HG03025 (cell line): ENCODE results near the gene NAA80.
"Not testable (repeated sequence)": the region's sequence is repeated elsewhere in the genome, so short reads cannot be mapped to it uniquely, and the experiment has no call there.

Experiments
- ATAC-seq: cut with Tn5 transposase; IDR thresholded peaks from one replicate; pipeline ENCODE4 v1.9.1; 2021; ENCODE audit warnings: mild to moderate bottlenecking, moderate library complexity; ENCODE audit not compliant: unreplicated experiment, low FRiP score

The NAA80 gene

GRCh38 chr3:50317300-50317699 lies 18.1 kb upstream of the NAA80 start:
- no peak for ATAC-seq

GRCh38 chr3:50316657-50317242 lies 17.5 kb upstream of the NAA80 start:
- no peak for ATAC-seq

DNA sequence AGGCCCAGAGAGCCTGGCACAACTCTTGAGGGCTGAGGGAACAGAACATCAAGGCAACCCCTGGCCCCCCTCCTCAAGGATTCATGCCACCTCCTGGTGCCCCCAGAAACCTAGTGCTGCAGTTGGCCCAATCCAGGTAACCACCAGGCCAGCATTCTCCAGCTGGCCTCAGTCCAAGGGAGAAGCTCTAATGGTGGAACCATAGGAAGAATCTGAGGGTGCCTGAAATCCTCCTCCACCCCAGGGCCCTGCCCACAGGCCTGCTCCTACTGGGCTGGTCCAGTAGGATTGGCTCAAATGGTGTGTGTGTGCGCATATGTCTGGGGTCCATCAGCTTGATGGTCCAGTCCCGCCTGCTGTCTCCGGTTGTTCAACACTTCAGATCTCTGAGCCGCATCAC lies 15.6 kb upstream of the NAA80 start:
- ATAC-seq, result no peak

DNA sequence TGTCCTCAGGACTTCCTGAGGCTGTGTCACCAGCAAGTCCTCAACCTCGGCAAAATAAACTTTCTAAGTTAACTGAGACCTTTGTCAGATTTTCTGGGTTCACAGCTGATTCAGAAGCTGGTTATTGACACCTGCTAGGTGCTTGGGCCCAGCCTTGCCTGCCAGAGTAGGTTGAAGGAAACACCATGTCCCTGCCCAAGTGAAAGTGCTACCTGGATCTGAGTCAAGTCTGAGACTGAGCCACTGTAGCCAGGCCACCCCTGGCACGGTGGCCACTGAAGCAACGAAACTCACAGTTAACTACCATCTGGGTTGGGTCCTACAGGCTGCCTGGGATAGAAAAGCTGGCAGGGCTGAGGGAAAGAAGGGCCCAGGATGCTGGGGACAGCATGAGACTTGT lies 15.1 kb upstream of the NAA80 start:
- ATAC-seq, result no peak

GRCh38 chr3:50312041-50312440 lies 12.8 kb upstream of the NAA80 start:
- ATAC-seq, result not testable (repeated sequence)

- ATAC-seq, result no peak
Observed at GRCh38 chr3:50304601-50305000, 5.4 kb upstream of the NAA80 start.

GRCh38 chr3:50303013-50303815 lies 4.0 kb upstream of the NAA80 start, which contains the start of gene HYAL1:
Gene HYAL1 (minus strand): TSS chr3:50303574. CDS start chr3:50302956, 618 bp downstream.
- ATAC-seq, result no peak

DNA sequence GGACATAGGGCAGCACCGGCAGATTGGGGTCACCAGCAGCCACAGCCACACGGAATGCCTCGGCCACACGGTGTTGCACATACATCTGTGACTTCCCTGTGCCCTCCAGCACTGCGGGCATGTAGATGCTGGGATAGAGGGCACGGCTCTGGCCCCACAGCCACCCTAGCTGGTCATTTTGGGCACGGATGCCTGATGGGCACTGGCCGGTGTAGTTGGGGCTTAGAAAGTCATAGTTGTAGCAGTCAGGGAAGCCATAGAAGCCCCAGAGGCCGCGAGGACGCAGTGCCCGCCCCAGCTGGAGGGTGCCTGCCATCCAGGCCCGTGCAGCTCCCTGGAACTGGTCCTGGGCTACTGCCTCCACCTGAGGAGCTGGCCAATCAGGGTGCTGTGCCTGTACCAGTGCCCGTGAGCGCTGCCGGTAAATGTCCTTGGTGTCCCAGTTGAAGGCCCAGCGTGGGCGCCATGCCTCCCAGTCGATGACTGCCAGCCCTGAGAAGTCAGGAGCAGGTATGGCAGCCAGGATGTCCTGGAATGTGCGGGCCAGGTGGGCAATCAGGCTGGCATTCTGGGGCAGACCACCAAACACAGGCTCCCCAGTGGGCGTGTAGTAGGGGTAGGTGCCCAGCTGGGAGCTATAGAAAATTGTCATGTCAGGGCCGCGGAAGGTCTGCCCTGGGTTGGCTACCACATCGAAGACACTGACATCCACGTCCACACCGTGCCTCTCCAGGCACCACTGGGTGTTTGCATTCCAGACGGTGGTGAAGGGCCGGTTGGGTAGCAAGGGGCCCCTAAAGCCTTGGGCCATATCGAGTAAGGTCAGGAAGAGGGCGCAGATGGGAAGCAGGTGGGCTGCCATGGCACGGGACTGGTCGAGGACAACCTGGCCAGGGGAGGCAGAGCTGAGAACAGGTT lies 3.1 kb upstream of the NAA80 start:
- ATAC-seq, result no peak

GRCh38 chr3:50300681-50301254 lies 1.6 kb upstream of the NAA80 start:
- ATAC-seq, result no peak

- ATAC-seq, result no peak
Observed at GRCh38 chr3:50299929-50300680, 900 bp upstream of the NAA80 start.

DNA sequence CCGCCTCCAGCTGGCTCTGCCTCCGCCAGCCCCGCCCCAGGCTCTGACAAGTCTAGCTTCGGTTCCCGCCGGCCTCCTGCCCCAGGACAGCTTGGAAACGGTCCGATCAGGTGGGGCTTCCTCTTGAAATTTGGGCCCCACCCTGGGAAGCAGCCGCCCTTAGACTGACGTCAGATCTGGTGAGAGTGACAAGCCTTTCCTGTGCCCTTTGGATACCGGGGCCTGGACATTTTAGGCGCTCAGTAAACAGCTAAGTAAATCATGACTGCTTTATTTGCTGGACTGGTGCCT lies 378 bp upstream of the NAA80 start:
- no peak for ATAC-seq

- no peak for ATAC-seq
Observed at GRCh38 chr3:50297896-50298725, 1.1 kb downstream of the NAA80 start.

DNA sequence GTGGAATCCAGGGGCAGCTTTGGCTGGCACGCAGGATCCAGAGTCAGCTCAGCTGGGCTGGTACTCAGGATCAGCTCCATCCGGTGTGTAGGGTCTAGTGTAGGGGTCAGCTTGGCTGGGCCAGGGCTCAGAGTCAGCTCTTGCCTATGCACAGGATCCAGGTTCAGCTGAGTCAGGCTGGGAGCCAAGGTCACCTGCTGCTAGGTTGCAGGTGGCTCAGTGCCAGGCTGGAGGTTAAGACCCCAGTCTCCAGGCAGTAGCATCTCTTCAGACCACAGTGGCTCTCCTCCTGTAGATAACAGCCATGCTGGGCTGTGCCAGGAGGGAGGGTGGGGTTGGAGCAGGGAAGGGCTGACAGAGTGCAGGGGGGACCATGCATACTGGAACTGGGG lies 1.8 kb downstream of the NAA80 start:
- ATAC-seq, result no peak

GRCh38 chr3:50296721-50297383 lies 2.4 kb downstream of the NAA80 start:
- ATAC-seq, result no peak

- no peak for ATAC-seq
Observed at GRCh38 chr3:50295553-50296431, 3.4 kb downstream of the NAA80 start.

- no peak for ATAC-seq
Observed at GRCh38 chr3:50294492-50295403, 4.5 kb downstream of the NAA80 start.

DNA sequence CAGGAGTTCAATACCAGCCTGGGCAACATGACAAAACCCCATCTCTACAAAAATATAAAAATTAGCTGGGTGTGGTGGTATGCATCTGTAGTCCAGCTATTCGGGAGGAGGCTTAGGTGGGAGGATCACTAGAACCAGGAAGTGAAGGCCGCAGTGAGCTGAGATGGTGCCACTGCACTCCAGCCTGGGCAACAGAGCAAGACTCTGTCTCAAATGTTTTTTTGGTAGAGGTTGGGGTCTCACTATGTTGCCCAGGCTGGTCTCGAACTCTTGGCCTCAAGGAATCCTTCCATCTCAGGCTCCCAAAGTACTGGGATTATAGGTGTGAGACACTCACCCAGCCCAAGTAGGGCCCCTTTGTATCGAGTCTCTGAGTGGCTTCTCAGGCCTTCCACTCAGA lies 5.1 kb downstream of the NAA80 start:
- no peak for ATAC-seq
